HUES64 (cell line): Measurements from ENCODE around the gene DGKD.

Source experiments
- H3K27ac ChIP-seq: 2 replicates; pipeline ENCODE4 v1.7.0; 2013; ENCODE audit warnings: low read depth, low read length, inconsistent platforms
- H3K27me3 ChIP-seq: 2 replicates; pipeline ENCODE4 v1.6.1; 2013; ENCODE audit warnings: mild to moderate bottlenecking, low read length; ENCODE audit not compliant: insufficient read depth
- H3K36me3 ChIP-seq: 2 replicates; pipeline ENCODE4 v1.6.1; 2013; ENCODE audit warnings: mild to moderate bottlenecking, low read length; ENCODE audit not compliant: insufficient read depth
- H3K4me1 ChIP-seq: 2 replicates; pipeline ENCODE4 v1.6.1; 2013; ENCODE audit warnings: mild to moderate bottlenecking, low read length, moderate library complexity; ENCODE audit not compliant: insufficient read depth
- H3K4me3 ChIP-seq: 2 replicates; pipeline ENCODE4 v1.5.1; 2013; ENCODE audit warnings: mild to moderate bottlenecking, low read length, moderate library complexity
- H3K9ac ChIP-seq: 2 replicates; pipeline ENCODE4 v1.6.1; 2013; ENCODE audit warnings: mild to moderate bottlenecking, low read depth, low read length
- H3K9me3 ChIP-seq: 2 replicates; pipeline ENCODE4 v1.6.1; 2013; ENCODE audit warnings: low read depth, low read length; ENCODE audit not compliant: insufficient read depth
- WGBS: fragments of 150-250, 120-280 bp; methylation state at CpG from one replicate; pipeline ENCODE4 v1.1.7; 2013; ENCODE audit warnings: missing lambda C conversion rate; 5-methylcytosine and 5-hydroxymethylcytosine counted together

The DGKD gene

DNA sequence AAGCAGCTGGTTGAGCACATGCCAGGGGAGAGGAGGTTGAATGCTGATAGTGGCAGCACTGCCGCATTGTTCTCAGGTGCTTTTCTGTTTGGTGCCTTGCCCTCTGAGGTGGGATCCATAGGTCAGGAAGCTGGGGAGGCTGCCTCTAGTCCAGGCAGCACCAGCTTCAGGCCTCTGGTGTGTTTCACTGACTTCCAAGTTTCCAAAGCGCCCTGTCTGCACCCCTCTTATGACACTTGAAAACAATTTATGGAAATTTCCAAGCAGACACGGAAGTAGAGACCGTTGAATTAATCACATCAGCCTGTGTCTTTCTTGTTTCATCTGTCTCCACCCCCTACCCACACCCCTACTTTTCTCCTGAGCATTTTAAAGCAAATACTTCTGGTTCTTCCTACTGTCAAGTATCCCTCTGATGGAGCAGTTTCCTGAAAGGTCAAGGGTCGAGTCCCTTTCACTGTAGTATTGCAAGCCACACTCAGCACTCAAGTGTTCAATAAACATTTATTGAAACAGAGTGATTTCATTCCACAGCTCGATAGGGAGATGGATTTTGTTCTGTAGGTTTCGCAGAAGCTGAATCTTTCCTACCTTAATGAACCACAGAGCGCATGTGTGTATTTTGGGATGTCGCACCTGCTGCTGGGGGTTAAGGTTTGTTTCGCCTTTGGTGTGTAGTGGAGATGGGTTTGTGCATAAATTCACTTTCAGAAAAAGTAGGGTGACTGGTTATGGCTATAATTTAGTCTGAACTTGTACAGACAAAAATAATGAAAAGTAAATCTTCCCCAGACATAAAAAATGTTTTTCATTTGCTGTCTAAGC, 21.4 kb downstream of the DGKD start:
- no peak overlapping the region for H3K27ac ChIP-seq

DNA sequence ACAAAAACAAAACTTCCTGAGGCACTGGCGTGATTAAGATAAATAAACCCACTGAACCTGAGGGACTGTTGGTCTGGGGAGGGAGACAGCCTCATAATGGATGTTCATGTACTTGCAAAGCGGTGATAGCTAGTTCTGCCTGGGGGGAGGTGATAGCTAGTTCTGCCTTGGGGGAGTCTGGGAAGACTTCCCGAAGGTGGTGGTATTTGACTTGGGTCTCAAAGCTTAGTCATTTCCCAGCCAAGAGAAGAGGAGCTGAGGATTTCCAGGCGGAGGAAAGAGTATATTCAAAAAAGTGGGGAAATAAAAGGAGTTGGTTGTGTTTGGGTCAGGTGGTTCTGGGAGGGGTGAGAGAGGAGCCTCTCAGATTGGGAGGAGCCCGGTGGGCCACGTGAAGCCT, 24.7 kb downstream of the DGKD start:
- no peak overlapping the region for H3K27ac ChIP-seq
- WGBS, result 83% methylated on average over 6 of the region's 6 CpGs
- no peak overlapping the region for H3K4me3 ChIP-seq
- H3K9ac ChIP-seq, result no peak overlapping the region
- H3K9me3 ChIP-seq, result no peaks in the 10 kb centered on the region
- H3K27me3 ChIP-seq, result no peaks in the 10 kb centered on the region
- H3K36me3 ChIP-seq, result no peaks in the 10 kb centered on the region
- H3K4me1 ChIP-seq, result peaks cover 4% of the 10 kb centered on the region; the same call in 1 of the 2 replicates

More for the DNA sequence above, 21.4 kb downstream of the DGKD start:
- no peaks in the 10 kb centered on the region for H3K9me3 ChIP-seq
- WGBS, result 92% methylated on average over 10 of the region's 10 CpGs
- H3K36me3 ChIP-seq, result peaks cover 3% of the 10 kb centered on the region; the same call in 1 of the 2 replicates
- H3K9ac ChIP-seq, result no peak overlapping the region
- no peak overlapping the region for H3K4me3 ChIP-seq
- H3K27me3 ChIP-seq, result no peaks in the 10 kb centered on the region
- H3K4me1 ChIP-seq, result peaks cover 4% of the 10 kb centered on the region; the same call in 1 of the 2 replicates

- no peaks in the 10 kb centered on the region for H3K9me3 ChIP-seq
- peaks cover 4% of the 10 kb centered on the region; the same call in 1 of the 2 replicates for H3K4me1 ChIP-seq
- H3K9ac ChIP-seq, result no peak overlapping the region
- no peak overlapping the region for H3K4me3 ChIP-seq
- 91% methylated on average over 1 of the region's 1 CpG for WGBS
- H3K36me3 ChIP-seq, result no peaks in the 10 kb centered on the region
- H3K27me3 ChIP-seq, result no peaks in the 10 kb centered on the region
- H3K27ac ChIP-seq, result no peak overlapping the region
Measured at GRCh38 chr2:233379441-233379840, 25.1 kb downstream of the DGKD start.

- H3K4me3 ChIP-seq, result no peak overlapping the region
- peaks cover 7% of the 10 kb centered on the region; the same call in 1 of the 2 replicates for H3K4me1 ChIP-seq
- H3K27me3 ChIP-seq, result no peaks in the 10 kb centered on the region
- no peaks in the 10 kb centered on the region for H3K36me3 ChIP-seq
- no peak overlapping the region for H3K9ac ChIP-seq
- no peaks in the 10 kb centered on the region for H3K9me3 ChIP-seq
- H3K27ac ChIP-seq, result no peak overlapping the region
- 90% methylated on average over 13 of the region's 13 CpGs for WGBS
Measured at GRCh38 chr2:233380132-233380895, 26.0 kb downstream of the DGKD start.

GRCh38 chr2:233380995-233381637, 26.8 kb downstream of the DGKD start:
- Histone ChIP-seq H3K4me3 (no peak overlapping the region), H3K27me3 (no peaks in the 10 kb centered on the region), H3K4me1 (peaks cover 7% of the 10 kb centered on the region; the same call in 1 of the 2 replicates), H3K9ac (no peak overlapping the region), H3K27ac (no peak overlapping the region), H3K9me3 (no peaks in the 10 kb centered on the region), H3K36me3 (no peaks in the 10 kb centered on the region)
- 96% methylated on average over 11 of the region's 11 CpGs for WGBS

DNA sequence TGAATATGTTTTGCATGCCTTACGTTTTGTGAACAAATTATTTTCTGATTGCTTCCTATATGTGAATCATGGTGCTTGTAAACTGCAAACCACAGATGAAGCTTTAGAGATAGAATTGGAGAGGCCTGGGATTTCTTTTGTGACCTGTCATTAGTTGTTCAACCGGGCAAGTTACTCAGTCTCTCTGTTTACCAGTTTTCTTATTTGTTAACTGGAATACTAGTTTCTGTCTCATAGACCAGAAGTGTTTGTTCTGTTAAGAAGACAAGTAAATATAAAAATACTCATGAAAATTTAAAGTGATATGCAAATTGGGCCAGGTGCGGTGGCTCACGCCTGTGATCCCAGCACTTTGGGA, 27.3 kb downstream of the DGKD start:
- no peaks in the 10 kb centered on the region for H3K36me3 ChIP-seq
- H3K9ac ChIP-seq, result no peak overlapping the region
- H3K27me3 ChIP-seq, result no peaks in the 10 kb centered on the region
- 95% methylated on average over 4 of the region's 4 CpGs for WGBS
- H3K4me3 ChIP-seq, result no peak overlapping the region
- peaks cover 7% of the 10 kb centered on the region; the same call in 1 of the 2 replicates for H3K4me1 ChIP-seq
- H3K9me3 ChIP-seq, result no peaks in the 10 kb centered on the region
- no peak overlapping the region for H3K27ac ChIP-seq

DNA sequence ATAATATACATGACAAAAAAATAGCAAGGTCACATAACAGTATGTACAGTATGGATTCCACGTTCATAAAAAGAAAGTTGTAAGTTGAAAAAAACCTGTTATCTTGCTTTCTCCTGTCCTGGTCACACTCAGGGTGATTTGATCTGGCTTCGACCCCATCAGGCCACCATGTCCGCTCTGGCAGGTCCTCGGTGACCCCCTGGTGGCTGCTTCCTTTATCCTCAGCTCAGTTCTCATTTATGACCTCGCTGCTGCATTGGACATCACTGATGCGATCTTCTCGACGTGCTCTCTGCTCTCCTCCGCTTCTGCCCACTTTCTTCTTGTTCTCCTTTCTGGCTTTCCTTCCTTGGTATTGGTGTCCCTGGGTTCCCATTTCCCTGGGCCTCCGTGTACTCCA, 29.7 kb downstream of the DGKD start:
- H3K9ac ChIP-seq, result no peak overlapping the region
- H3K27ac ChIP-seq, result no peak overlapping the region
- no peaks in the 10 kb centered on the region for H3K36me3 ChIP-seq
- no peaks in the 10 kb centered on the region for H3K9me3 ChIP-seq
- 90% methylated on average over 10 of the region's 10 CpGs for WGBS
- H3K4me1 ChIP-seq, result peaks cover 7% of the 10 kb centered on the region; the same call in 1 of the 2 replicates
- H3K4me3 ChIP-seq, result no peak overlapping the region
- no peaks in the 10 kb centered on the region for H3K27me3 ChIP-seq

- WGBS, result 87% methylated on average over 12 of the region's 12 CpGs
- H3K4me1 ChIP-seq, result peaks cover 4% of the 10 kb centered on the region; the same call in 1 of the 2 replicates
- H3K27ac ChIP-seq, result no peak overlapping the region
- H3K4me3 ChIP-seq, result no peak overlapping the region
- H3K9me3 ChIP-seq, result no peaks in the 10 kb centered on the region
- H3K9ac ChIP-seq, result no peak overlapping the region
- no peaks in the 10 kb centered on the region for H3K27me3 ChIP-seq
- H3K36me3 ChIP-seq, result no peaks in the 10 kb centered on the region; the same call in 1 of the 2 replicates
Measured at GRCh38 chr2:233384811-233385488, 30.7 kb downstream of the DGKD start.

GRCh38 chr2:233385489-233386044, 31.3 kb downstream of the DGKD start:
- H3K27ac ChIP-seq, result no peak overlapping the region
- H3K9me3 ChIP-seq, result no peaks in the 10 kb centered on the region
- no peak overlapping the region for H3K9ac ChIP-seq
- WGBS, result 91% methylated on average over 14 of the region's 14 CpGs
- H3K4me3 ChIP-seq, result no peak overlapping the region
- no peaks in the 10 kb centered on the region for H3K27me3 ChIP-seq
- H3K36me3 ChIP-seq, result no peaks in the 10 kb centered on the region; the same call in 1 of the 2 replicates
- peaks cover 2% of the 10 kb centered on the region; the same call in 1 of the 2 replicates for H3K4me1 ChIP-seq

DNA sequence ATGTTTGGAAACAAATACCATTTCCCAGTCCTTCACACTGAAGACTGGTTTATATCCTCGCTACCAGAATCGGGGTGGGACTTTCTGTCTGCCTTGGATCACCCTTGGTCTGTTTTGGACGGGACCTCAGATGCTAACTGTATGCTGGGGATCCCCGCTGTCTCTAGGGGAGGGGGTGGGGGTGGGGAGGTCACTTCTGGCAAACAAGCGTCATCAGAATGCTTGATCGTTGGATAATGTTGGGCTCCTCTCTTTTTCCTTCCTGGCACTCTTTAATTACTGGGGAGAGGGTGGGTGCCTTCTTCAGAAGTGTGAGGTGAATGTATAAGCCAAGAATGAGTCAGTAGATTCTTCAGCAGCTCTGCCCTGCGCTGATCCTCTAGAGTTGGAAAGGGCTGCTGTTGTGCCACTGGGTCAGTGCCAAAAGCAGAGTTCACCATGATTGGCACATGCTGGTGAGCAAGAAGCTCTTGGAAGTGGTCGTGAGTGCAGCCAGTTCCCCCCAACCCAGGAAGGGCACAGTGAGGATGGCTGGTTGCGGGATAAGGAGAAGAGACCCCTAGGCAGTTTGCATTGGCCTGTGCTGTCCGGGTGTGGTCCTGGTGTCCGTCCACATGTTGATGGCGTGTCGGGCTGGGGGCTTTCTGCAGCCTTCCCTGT, 32.2 kb downstream of the DGKD start:
- Histone ChIP-seq H3K4me1 (peaks cover 2% of the 10 kb centered on the region; the same call in 1 of the 2 replicates), H3K27me3 (no peaks in the 10 kb centered on the region), H3K9me3 (no peaks in the 10 kb centered on the region), H3K27ac (no peak overlapping the region), H3K4me3 (no peak overlapping the region), H3K36me3 (peaks cover 5% of the 10 kb centered on the region; the same call in 1 of the 2 replicates), H3K9ac (no peak overlapping the region)
- 93% methylated on average over 13 of the region's 13 CpGs for WGBS
